AG09309 (cell line): ENCODE results near the gene PRPH.
"Not testable (repeated sequence)": the region's sequence is repeated elsewhere in the genome, so short reads cannot be mapped to it uniquely, and the experiment has no call there.

Source experiments
- DNase-seq: peaks from one replicate; pipeline ENCODE4 v3.0.0-alpha.2; 2010; ENCODE audit warnings: low read depth
- H3K4me3 ChIP-seq: 2 replicates; pipeline ENCODE4 v1.5.1; 2011; ENCODE audit warnings: mild to moderate bottlenecking, low read depth, low read length, moderate library complexity; ENCODE audit not compliant: control insufficient read depth
- TF ChIP-seq, protein P1 (sequence below): IDR thresholded peaks from 2 replicates; pipeline ENCODE4 v1.5.1; 2011; ENCODE audit warnings: mild to moderate bottlenecking, low read depth, low read length, inconsistent platforms; ENCODE audit not compliant: insufficient read depth, control insufficient read depth; ENCODE audit errors: missing control alignments

Gene PRPH

DNA sequence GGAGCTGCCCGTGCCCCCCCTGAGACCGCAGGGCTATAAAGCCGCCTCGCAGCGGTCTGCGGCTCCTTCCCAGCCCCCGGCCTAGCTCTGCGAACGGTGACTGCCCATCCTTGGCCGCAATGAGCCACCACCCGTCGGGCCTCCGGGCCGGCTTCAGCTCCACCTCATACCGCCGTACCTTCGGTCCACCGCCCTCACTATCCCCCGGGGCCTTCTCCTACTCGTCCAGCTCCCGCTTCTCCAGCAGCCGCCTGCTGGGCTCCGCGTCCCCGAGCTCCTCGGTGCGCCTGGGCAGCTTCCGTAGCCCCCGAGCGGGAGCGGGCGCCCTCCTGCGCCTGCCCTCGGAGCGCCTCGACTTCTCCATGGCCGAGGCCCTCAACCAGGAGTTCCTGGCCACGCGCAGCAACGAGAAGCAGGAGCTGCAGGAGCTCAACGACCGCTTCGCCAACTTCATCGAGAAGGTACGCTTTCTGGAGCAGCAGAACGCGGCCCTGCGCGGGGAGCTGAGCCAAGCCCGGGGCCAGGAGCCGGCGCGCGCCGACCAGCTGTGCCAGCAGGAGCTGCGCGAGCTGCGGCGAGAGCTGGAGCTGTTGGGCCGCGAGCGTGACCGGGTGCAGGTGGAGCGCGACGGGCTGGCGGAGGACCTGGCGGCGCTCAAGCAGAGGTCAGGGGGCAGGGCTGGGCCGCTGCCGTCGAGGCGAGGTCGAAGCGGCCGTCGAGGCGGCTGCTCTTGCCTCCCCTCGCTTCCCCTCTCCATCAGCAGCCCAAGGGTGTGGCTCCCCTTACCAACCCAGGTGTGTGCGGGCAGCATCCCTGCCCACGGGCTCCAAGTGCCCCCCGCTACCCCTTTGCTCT lies at the start of gene PRPH:
Gene PRPH (plus strand): TSS at position 66 of the 855 bp plus-strand sequence. CDS start 54 bp downstream, at position 120.
- H3K4me3 ChIP-seq = no peak within 1 kb of the TSS
- TF ChIP-seq, protein P1, sequence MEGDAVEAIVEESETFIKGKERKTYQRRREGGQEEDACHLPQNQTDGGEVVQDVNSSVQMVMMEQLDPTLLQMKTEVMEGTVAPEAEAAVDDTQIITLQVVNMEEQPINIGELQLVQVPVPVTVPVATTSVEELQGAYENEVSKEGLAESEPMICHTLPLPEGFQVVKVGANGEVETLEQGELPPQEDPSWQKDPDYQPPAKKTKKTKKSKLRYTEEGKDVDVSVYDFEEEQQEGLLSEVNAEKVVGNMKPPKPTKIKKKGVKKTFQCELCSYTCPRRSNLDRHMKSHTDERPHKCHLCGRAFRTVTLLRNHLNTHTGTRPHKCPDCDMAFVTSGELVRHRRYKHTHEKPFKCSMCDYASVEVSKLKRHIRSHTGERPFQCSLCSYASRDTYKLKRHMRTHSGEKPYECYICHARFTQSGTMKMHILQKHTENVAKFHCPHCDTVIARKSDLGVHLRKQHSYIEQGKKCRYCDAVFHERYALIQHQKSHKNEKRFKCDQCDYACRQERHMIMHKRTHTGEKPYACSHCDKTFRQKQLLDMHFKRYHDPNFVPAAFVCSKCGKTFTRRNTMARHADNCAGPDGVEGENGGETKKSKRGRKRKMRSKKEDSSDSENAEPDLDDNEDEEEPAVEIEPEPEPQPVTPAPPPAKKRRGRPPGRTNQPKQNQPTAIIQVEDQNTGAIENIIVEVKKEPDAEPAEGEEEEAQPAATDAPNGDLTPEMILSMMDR = no peak
- DNase-seq = no peak

DNA sequence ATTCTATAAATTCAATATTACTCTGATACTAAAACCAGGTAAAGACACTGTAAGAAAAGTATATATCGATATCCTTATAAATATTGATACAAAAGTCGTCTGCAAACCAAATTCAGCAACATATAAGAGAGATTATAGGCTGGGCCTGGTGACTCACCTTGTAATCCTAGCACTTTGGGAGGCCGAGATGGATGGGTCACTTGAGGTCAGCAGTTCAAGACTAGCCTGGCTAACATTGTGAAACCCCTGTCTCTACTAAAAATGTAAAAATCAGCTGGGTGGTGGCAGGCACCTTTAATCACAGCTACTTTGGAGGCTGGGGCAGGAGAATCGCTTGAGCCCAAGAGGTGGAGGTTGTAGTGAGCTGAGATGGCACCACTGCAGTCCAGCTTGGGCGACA lies 43.6 kb upstream of the PRPH start:
- H3K4me3 ChIP-seq = no peak overlapping the region
- TF ChIP-seq, protein P1 = no peak
- no peak for DNase-seq

- TF ChIP-seq, protein P1 = no peak
- H3K4me3 ChIP-seq = no peak overlapping the region
- no peak for DNase-seq
Observed at GRCh38 chr12:49253033-49253623, 41.8 kb upstream of the PRPH start.

GRCh38 chr12:49255456-49255855 lies 39.5 kb upstream of the PRPH start:
- not testable (repeated sequence) for DNase-seq, H3K4me3 ChIP-seq

DNA sequence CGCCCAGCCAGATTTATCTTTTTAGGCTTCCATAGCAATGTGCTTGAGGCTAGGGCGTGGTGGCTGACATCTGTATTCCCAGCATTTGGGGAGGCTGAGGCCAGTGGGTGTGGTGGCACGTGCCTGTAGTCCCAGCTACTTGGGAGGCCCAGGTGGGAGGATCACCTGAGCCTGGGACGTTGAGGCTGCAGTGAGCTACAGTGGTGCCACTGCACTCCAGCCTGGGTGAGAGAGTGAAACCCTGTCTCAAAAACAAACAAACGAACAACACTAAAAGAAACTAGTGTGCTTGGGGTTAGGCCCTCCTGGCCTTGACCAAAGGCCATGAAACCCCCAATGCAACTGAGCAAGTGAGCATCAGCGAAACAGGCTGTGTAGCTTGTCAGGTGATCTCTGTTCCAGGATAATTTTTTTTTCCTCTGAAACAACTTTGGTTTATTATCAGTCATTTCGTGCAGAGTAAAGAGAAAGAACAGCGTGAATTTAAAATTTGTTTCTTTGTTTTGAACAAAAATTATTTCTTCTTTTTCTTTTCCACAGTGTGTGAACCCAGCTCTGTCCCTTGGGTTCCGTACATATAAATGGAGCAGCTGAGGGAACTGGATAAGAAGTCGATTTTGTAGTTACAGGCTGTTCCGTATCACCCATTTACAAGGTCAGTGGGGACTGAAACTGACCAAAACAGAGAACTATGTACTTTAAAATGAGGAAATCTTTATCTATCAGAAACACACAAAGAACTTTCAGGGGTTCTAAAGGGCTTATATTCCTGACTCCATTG lies 38.9 kb upstream of the PRPH start:
- H3K4me3 ChIP-seq = no peak overlapping the region
- TF ChIP-seq, protein P1 = no peak
- no peak for DNase-seq

DNA sequence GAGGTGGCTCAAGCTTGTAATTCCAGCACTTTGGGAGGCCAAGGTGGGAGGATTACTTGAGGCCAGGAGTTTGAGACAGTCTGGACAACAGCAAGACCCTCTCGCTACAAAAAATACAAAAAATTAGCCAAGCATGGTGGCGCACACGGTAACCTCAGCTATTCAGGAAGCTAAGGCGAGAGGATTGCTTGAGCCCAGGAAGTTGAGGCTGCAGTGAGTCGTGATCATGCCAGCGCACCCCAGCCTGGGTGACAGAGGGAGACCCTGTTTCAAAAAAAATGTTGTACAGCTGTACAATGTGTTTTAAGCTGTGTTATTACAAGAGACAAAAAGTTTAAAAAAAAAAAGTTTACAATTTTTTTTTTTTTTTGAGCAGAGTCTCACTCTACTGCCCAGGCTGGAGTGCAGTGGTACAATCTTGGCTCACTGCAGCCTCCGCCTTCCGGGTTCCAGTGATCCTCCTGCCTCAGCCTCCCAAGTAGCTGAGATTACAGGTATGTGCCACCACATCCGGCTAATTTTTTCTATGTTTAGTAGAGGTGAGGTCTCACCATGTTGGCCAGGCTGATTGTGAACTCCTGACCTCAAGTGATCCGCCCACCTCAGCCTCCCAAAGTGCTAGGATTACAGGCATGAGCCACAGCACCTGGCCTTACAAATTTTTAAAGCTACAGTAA lies 37.3 kb upstream of the PRPH start:
- H3K4me3 ChIP-seq, DNase-seq: not testable (repeated sequence)

GRCh38 chr12:49259452-49259851 lies 35.5 kb upstream of the PRPH start:
- no peak for DNase-seq
- TF ChIP-seq, protein P1 = no peak
- H3K4me3 ChIP-seq = no peak overlapping the region
